Sigmoid colon (tissue), 7 donors: ENCODE data around the gene KCNQ2. TPM values are rescaled to one million over a fixed set of nuclear protein-coding genes. Genes with fewer than 3 reads are reported as not detected.
A peak's percentile ranks its signal among the peaks of the same experiment; 100 is the strongest.
"Not testable (repeated sequence)": the region's sequence is repeated elsewhere in the genome, so short reads cannot be mapped to it uniquely, and the experiment has no call there.

Source experiments
- DNase-seq: peaks from one replicate; pipeline ENCODE4 v3.0.0-alpha.2; 2019
- H3K27ac ChIP-seq, 4 donors: fragments of 200-600 bp; sonication (generic); one replicate each; pipeline ENCODE4 v1.5.1; 2016 to 2019; ENCODE audit warnings: mild to moderate bottlenecking in 1 of 4
- H3K27me3 ChIP-seq, 3 donors: fragments of 200-600 bp; sonication (generic); one replicate each; pipeline ENCODE4 v1.5.1; 2019; ENCODE audit warnings: mild to moderate bottlenecking in 1 of 3
- H3K36me3 ChIP-seq, 4 donors: fragments of 200-600 bp; sonication (generic); one replicate each; pipeline ENCODE4 v1.5.1; 2016 to 2019
- H3K4me1 ChIP-seq, 4 donors: fragments of 200-600 bp; sonication (generic); one replicate each; pipeline ENCODE4 v1.5.1; 2017 to 2019
- H3K4me3 ChIP-seq, 4 donors: fragments of 200-600 bp; sonication (generic); one replicate each; pipeline ENCODE4 v1.5.1; 2017 to 2019; ENCODE audit warnings: mild to moderate bottlenecking in 2 of 4, moderate library complexity in 1 of 4
- H3K9me3 ChIP-seq, 4 donors: fragments of 200-600 bp in 3 of 4; sonication (generic) in 3 of 4; one replicate each; pipeline versions ENCODE4 v1.5.1 to v1.6.1; 2013 to 2019
- CTCF ChIP-seq, 4 experiments: fragments of 450-650 bp in 3 of 4; fragments of 200-600 bp in 1 of 4; IDR thresholded peaks; one replicate each; pipeline ENCODE4 v1.5.1; 2016 to 2019; ENCODE audit warnings: antibody characterized with exemption in 4 of 4, mild to moderate bottlenecking in 3 of 4, moderate library complexity in 2 of 4
- EP300 ChIP-seq, 4 donors: sonication (generic); formaldehyde crosslinking; IDR thresholded peaks; one replicate each; pipeline ENCODE4 v1.6.1; 2017; ENCODE audit warnings: antibody characterized with exemption in 4 of 4
- POLR2A ChIP-seq, 2 donors: fragments of 450-650 bp; IDR thresholded peaks; one replicate each; pipeline ENCODE4 v1.6.1; 2016; ENCODE audit warnings: antibody characterized with exemption in 2 of 2, mild to moderate bottlenecking in 2 of 2, moderate library complexity in 2 of 2
- POLR2AphosphoS5 ChIP-seq, 4 donors: sonication (generic); formaldehyde crosslinking; IDR thresholded peaks; one replicate each; pipeline ENCODE4 v1.6.1; 2017; ENCODE audit warnings: antibody characterized with exemption in 4 of 4
- WGBS, 2 donors: extraction: QIAGEN DNeasy Blood & Tissue Kit; methylation state at CpG; one replicate each; pipeline ENCODE4 v1.1.7; 2013; 5-methylcytosine and 5-hydroxymethylcytosine counted together
- intact Hi-C: fragments of 100-400 bp; cut with DNase I; formaldehyde crosslinking; loops from one replicate; pipeline ENCODE4 v1.15.1; 2023
- polyA plus RNA-seq, 3 donors: library from polyadenylated mRNA; stranded (reverse); fragments of 200-250 nt; gene quantifications; one replicate each; pipeline ENCODE4 v1.2.3, GENCODE V29; 2013
- total RNA-seq, 4 donors: library from RNA; depleted of rRNA; stranded (reverse); fragments of >200 nt; gene quantifications; one replicate each; pipeline ENCODE4 v1.1.0, GENCODE V29; 2016
- donor health status: healthy with polysubstance abuse.
- donor health status: Bipolar disorder and iron deficiency.
- donor health status: healthy.

The KCNQ2 gene
- total and polyA plus RNA-seq, 7 donors: 0.83 to 4.2 (median 1.2) TPM; not detected in 3

GRCh38 chr20:63519668-63520503, 47.4 kb upstream of the KCNQ2 start:
- TF ChIP-seq POLR2A (IDR thresholded peaks at IDR 0.05) (no peak), CTCF (IDR thresholded peaks at IDR 0.05) (peak in 1 of 4 experiments; percentile 22)
- 1 to 2% methylated on average over 72 of the region's 72 CpGs for WGBS, 2 donors
- intact Hi-C loops: loop anchor here (1.0 to 5.0 kb wide), 3 partner anchors 24 to 452 kb away; partner anchors contain the start of gene RTEL1
- Histone ChIP-seq H3K9me3 (no peaks in the 10 kb centered on the region), H3K36me3 (peaks cover 0 to 3% (median 0%) of the 10 kb centered on the region in 4 donors), H3K27me3 (no peaks in the 10 kb centered on the region), H3K4me3 (peak overlapping the region; percentile 69 to 97 (median 94)), H3K4me1 (peaks cover 0 to 36% (median 28%) of the 10 kb centered on the region in 4 donors), H3K27ac (peak overlapping the region; percentile 89 to 98 (median 94))
- DNase-seq: peak; percentile 70

DNA sequence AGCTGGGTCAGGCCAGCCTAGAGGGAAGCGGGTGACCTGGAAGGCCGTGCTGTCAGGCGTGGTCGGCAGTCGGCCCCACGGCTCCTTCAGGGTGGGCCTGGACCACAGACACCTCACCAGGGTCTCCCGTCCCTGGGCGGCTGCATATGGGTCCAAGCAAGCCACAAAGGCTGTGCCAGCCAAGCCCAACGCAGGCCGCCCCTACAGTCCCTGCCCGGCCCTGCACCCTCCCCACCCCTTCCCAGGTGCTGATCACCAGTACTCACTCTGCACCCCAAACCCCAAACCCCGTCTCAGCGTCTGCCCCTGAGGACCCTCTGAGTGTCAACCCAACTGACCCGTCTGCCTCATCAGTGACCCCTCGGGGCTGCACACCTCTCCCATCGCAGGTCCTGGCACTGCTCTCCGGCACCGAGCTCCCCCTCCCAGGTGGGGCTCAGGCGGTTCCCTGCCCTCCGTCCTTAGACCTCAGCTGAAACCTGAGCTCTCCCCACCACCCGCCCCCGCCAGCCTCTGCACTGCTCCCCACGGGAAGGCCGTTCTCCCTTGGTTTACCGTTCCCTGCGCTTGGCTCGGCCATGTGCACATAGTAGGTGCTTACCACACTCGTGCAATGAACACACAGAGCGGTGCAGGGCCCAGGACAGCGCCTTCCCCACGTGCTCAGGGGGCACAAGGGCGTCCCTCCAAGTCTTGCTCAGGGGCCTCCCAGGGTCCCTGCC, 46.7 kb upstream of the KCNQ2 start:
- 81% methylated on average over 32 of the region's 32 CpGs for WGBS, 2 donors
- Histone ChIP-seq H3K9me3 (no peaks in the 10 kb centered on the region), H3K36me3 (peaks cover 0 to 3% (median 0%) of the 10 kb centered on the region in 4 donors), H3K27ac (peak overlapping the region in 2 of 4 donors; percentile 89 to 93), H3K27me3 (no peaks in the 10 kb centered on the region), H3K4me1 (peaks cover 0 to 36% (median 28%) of the 10 kb centered on the region in 4 donors), H3K4me3 (peak overlapping the region; percentile 69 to 97 (median 94))
- no peak for DNase-seq
- intact Hi-C loops: loop anchor here (1.0 kb wide), 1 partner anchor 23 kb away; no protein-coding TSS in a partner anchor
- TF ChIP-seq POLR2A (IDR thresholded peaks at IDR 0.05) (no peak), EP300 (IDR thresholded peaks at IDR 0.05) (no peak), POLR2AphosphoS5 (IDR thresholded peaks at IDR 0.05) (no peak), CTCF (IDR thresholded peaks at IDR 0.05) (no peak)

DNA sequence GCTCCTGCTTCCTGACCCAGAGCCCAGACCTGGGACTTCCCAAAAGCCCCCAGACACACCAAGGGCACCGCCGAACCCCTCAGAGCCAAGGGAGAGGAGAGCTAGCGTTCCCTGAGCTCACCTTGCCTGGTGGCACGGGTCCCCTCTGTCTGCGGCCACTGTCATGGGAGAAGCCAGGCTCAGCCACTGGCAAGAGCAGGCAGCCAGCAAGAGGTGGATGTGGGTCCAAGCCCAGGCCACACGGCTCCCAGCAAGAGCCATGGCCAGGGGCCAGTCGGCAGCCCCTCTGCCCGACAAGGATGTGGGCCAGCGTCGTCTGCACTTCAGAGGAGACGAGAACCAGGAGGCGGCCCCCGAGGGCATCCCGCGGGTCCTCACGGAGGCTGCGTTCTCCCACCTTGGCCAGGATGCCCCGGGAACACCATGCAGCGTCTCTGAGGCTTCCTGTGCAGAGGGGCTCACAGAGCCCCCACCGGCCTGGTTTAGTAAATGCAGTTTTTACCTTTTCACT, 46.0 kb upstream of the KCNQ2 start:
- Histone ChIP-seq H3K36me3 (peaks cover 0 to 3% (median 0%) of the 10 kb centered on the region in 4 donors), H3K4me1 (peaks cover 0 to 36% (median 28%) of the 10 kb centered on the region in 4 donors), H3K9me3 (no peaks in the 10 kb centered on the region), H3K27me3 (peaks cover 0 to 1% (median 0%) of the 10 kb centered on the region in 3 donors), H3K27ac (no peak overlapping the region), H3K4me3 (no peak overlapping the region)
- intact Hi-C loops: no loop called here
- TF ChIP-seq POLR2A (IDR thresholded peaks at IDR 0.05): no peak
- no peak for TF ChIP-seq CTCF (IDR thresholded peaks at IDR 0.05)
- TF ChIP-seq POLR2AphosphoS5 (IDR thresholded peaks at IDR 0.05): no peak
- no peak for TF ChIP-seq EP300 (IDR thresholded peaks at IDR 0.05)
- 86 to 96% methylated on average over 20 of the region's 20 CpGs for WGBS, 2 donors
- DNase-seq: no peak

GRCh38 chr20:63517376-63518309, 45.2 kb upstream of the KCNQ2 start:
- WGBS, 2 donors: 92 to 95% methylated on average over 32 of the region's 32 CpGs
- intact Hi-C loops: no loop called here
- no peak for DNase-seq

GRCh38 chr20:63514520-63514919, 42.1 kb upstream of the KCNQ2 start:
- peaks cover 0 to 26% (median 6%) of the 10 kb centered on the region in 3 donors for H3K27me3 ChIP-seq
- H3K4me3 ChIP-seq, DNase-seq, H3K9me3 ChIP-seq, H3K4me1 ChIP-seq, H3K36me3 ChIP-seq, intact Hi-C loops, H3K27ac ChIP-seq: not testable (repeated sequence)
- 62 to 71% methylated on average over 10 of the region's 10 CpGs for WGBS, 2 donors

More at GRCh38 chr20:63517376-63518309, 45.2 kb upstream of the KCNQ2 start:
- peaks cover 0 to 6% (median 0%) of the 10 kb centered on the region in 3 donors for H3K27me3 ChIP-seq
- no peaks in the 10 kb centered on the region for H3K9me3 ChIP-seq
- no peak overlapping the region for H3K27ac ChIP-seq
- H3K4me3 ChIP-seq: no peak overlapping the region
- no peaks in the 10 kb centered on the region for H3K36me3 ChIP-seq
- H3K4me1 ChIP-seq: peaks cover 0 to 29% (median 26%) of the 10 kb centered on the region in 4 donors
- no peak for TF ChIP-seq POLR2AphosphoS5 (IDR thresholded peaks at IDR 0.05)
- TF ChIP-seq CTCF (IDR thresholded peaks at IDR 0.05): no peak
- no peak for TF ChIP-seq EP300 (IDR thresholded peaks at IDR 0.05)
- TF ChIP-seq POLR2A (IDR thresholded peaks at IDR 0.05): no peak
